ENCODE results near the gene RAPGEF6. TPM values are rescaled to one million over a fixed set of nuclear protein-coding genes. Genes with fewer than 3 reads are reported as not detected.

The RAPGEF6 gene
- total RNA-seq, 1 donor, result 15.6 TPM

DNA sequence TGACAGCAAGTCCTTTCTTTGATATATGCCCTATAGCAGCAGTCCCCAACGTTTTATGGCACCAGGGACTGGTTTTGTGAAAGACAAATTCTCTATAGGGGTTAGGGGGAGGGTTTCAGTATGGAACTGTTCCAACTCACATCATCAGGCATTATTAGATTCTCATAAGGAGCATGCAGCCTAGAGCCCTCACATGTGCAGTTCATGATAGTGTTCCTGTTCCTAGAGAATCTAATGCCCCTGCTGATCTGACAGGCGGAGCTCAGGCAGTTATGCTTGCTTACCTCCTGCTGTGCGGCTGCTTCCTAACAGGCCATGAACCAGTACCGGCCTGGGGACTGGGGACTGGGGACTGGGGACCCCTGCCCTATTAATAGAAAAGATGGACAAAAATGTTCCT, 2.7 kb upstream of the RAPGEF6 start:
- H3K9me3 ChIP-seq (ENCODE audit: low read depth, low read length), result no peaks in the 10 kb centered on the region
- no peak overlapping the region for H3K4me3 ChIP-seq (ENCODE audit: insufficient read depth, low read length)
- peaks cover 15% of the 10 kb centered on the region for H3K4me1 ChIP-seq (ENCODE audit: insufficient read depth, low read length)
- peaks cover 22% of the 10 kb centered on the region for H3K79me2 ChIP-seq (ENCODE audit: insufficient read depth, low read length)
- TF ChIP-seq, protein P1, sequence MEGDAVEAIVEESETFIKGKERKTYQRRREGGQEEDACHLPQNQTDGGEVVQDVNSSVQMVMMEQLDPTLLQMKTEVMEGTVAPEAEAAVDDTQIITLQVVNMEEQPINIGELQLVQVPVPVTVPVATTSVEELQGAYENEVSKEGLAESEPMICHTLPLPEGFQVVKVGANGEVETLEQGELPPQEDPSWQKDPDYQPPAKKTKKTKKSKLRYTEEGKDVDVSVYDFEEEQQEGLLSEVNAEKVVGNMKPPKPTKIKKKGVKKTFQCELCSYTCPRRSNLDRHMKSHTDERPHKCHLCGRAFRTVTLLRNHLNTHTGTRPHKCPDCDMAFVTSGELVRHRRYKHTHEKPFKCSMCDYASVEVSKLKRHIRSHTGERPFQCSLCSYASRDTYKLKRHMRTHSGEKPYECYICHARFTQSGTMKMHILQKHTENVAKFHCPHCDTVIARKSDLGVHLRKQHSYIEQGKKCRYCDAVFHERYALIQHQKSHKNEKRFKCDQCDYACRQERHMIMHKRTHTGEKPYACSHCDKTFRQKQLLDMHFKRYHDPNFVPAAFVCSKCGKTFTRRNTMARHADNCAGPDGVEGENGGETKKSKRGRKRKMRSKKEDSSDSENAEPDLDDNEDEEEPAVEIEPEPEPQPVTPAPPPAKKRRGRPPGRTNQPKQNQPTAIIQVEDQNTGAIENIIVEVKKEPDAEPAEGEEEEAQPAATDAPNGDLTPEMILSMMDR (IDR thresholded peaks at IDR 0.05; ENCODE audit: extremely low read depth, low read depth, low read length), result no peak
- DNase-seq (ENCODE audit: insufficient read length, low spot score, missing footprints), result no peak
- H3K36me3 ChIP-seq (ENCODE audit: insufficient read depth, low read length), result no peaks in the 10 kb centered on the region
- H3K27me3 ChIP-seq (ENCODE audit: insufficient read depth, low read length), result no peaks in the 10 kb centered on the region
- H3K4me2 ChIP-seq (ENCODE audit: insufficient read depth, low read length), result no peak overlapping the region
- H3K27ac ChIP-seq (ENCODE audit: low read depth, low read length), result no peak overlapping the region
- peaks cover 3% of the 10 kb centered on the region for H4K20me1 ChIP-seq (ENCODE audit: insufficient read depth, low read length)
- H2AFZ ChIP-seq (ENCODE audit: low read length), result no peak overlapping the region

DNA sequence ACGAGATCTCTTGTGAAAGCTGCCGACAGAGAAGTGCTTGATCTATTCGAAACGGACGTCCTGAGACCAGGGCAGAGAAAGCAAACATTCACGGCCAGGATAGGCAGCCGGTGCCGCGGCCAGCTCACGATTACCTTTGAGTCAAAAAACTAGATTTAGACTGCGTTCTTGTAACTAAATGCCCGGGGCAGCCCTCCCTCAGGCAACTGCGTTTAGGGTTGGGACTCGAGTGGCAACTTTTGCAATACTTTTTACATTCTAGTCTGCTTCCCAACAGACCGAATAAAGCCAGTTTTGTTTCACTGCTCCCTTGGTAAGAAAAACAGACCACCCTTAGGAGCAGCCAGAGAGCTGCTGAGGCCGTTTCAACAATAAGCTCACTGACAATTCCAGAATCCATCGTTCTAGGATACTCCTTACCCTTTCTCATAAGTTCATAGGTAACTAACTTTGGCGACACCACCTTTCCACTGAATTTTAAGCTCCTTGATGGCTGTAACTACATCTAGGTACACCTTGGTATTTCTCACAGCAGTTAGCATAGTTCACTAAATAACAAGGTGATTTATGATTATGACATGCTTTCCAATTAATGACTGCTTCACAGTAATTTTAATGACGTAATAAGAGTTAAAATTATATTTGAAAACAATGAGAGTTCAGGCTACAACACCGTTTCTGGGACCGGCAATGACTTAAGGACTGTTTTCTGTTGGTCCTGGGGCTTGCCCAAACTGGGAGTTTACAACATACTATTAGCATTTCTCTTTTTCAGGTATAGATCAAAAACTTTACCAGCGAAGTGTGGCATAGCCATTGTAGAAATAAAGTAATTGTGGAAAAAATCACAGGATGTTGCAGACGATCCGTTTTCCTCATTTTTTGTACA, 899 bp upstream of the RAPGEF6 start:
- H3K36me3 ChIP-seq (ENCODE audit: insufficient read depth, low read length), result no peaks in the 10 kb centered on the region
- DNase-seq (ENCODE audit: insufficient read length, low spot score, missing footprints), result peak; percentile 30
- peaks cover 22% of the 10 kb centered on the region for H3K4me1 ChIP-seq (ENCODE audit: insufficient read depth, low read length)

DNA sequence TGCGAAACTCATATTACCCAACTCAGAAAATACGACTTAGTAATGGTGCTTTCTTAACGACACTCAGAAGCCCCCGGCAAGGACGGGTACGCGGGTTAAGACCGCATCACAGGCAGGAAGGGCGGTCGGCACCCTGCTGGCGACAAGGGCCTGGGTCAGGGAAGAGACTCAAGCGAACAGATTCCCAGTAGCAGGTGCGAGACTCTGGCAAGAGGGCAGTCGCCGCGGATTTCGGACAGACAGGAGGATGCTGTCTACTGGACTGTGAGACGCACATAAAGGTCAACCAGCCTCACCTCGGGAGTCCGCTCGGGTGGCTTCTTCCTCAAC, 398 bp downstream of the RAPGEF6 start:
- H3K4me3 ChIP-seq (ENCODE audit: insufficient read depth, low read length), result peak overlapping the region; percentile 99
- H4K20me1 ChIP-seq (ENCODE audit: insufficient read depth, low read length), result peaks cover 3% of the 10 kb centered on the region
- TF ChIP-seq, protein P1 (IDR thresholded peaks at IDR 0.05; ENCODE audit: extremely low read depth, low read depth, low read length), result peak; percentile 14
- H2AFZ ChIP-seq (ENCODE audit: low read length), result peak overlapping the region; percentile 97
- peak overlapping the region; percentile 94 for H3K4me2 ChIP-seq (ENCODE audit: insufficient read depth, low read length)
- peaks cover 31% of the 10 kb centered on the region for H3K4me1 ChIP-seq (ENCODE audit: insufficient read depth, low read length)
- no peaks in the 10 kb centered on the region for H3K27me3 ChIP-seq (ENCODE audit: insufficient read depth, low read length)
- peaks cover 53% of the 10 kb centered on the region for H3K79me2 ChIP-seq (ENCODE audit: insufficient read depth, low read length)
- DNase-seq (ENCODE audit: insufficient read length, low spot score, missing footprints), result peak; percentile 53
- H3K9me3 ChIP-seq (ENCODE audit: low read depth, low read length), result no peaks in the 10 kb centered on the region
- H3K36me3 ChIP-seq (ENCODE audit: insufficient read depth, low read length), result no peaks in the 10 kb centered on the region
- peak overlapping the region; percentile 96 for H3K27ac ChIP-seq (ENCODE audit: low read depth, low read length)

More for the DNA sequence above, 899 bp upstream of the RAPGEF6 start:
- Histone ChIP-seq H3K27me3 (ENCODE audit: insufficient read depth, low read length) (no peaks in the 10 kb centered on the region), H4K20me1 (ENCODE audit: insufficient read depth, low read length) (peaks cover 3% of the 10 kb centered on the region), H3K79me2 (ENCODE audit: insufficient read depth, low read length) (peaks cover 40% of the 10 kb centered on the region), H3K27ac (ENCODE audit: low read depth, low read length) (peak overlapping the region; percentile 96), H3K9me3 (ENCODE audit: low read depth, low read length) (no peaks in the 10 kb centered on the region), H2AFZ (ENCODE audit: low read length) (peak overlapping the region; percentile 86), H3K4me2 (ENCODE audit: insufficient read depth, low read length) (peak overlapping the region; percentile 98), H3K4me3 (ENCODE audit: insufficient read depth, low read length) (peak overlapping the region; percentile 99)
- TF ChIP-seq, protein P1 (IDR thresholded peaks at IDR 0.05; ENCODE audit: extremely low read depth, low read depth, low read length), result no peak

DNA sequence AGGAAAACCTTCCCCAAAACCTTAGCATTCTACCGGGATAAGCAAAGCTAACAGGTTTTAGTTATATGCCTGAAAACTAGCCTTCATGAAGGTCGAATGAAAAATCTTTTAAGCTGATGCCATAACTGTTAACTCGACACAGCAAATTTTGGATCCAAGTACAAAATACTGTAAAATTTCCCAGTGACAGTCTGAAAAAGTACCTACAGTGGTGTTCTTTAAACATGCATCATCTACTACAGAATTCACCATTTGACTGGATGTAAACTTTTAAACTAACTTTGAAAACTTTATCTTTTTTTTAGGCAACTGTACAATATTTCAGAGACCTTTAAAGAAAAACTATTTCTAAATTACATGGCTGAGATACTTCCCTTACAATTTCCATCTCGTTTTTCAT, 791 bp downstream of the RAPGEF6 start:
- Histone ChIP-seq H2AFZ (ENCODE audit: low read length) (peak overlapping the region; percentile 97), H3K4me3 (ENCODE audit: insufficient read depth, low read length) (peak overlapping the region; percentile 99), H3K27ac (ENCODE audit: low read depth, low read length) (peak overlapping the region; percentile 96), H3K9me3 (ENCODE audit: low read depth, low read length) (no peaks in the 10 kb centered on the region), H3K27me3 (ENCODE audit: insufficient read depth, low read length) (no peaks in the 10 kb centered on the region), H4K20me1 (ENCODE audit: insufficient read depth, low read length) (peaks cover 3% of the 10 kb centered on the region), H3K4me1 (ENCODE audit: insufficient read depth, low read length) (peaks cover 32% of the 10 kb centered on the region), H3K36me3 (ENCODE audit: insufficient read depth, low read length) (no peaks in the 10 kb centered on the region), H3K79me2 (ENCODE audit: insufficient read depth, low read length) (peaks cover 57% of the 10 kb centered on the region), H3K4me2 (ENCODE audit: insufficient read depth, low read length) (peak overlapping the region; percentile 94)
- DNase-seq (ENCODE audit: insufficient read length, low spot score, missing footprints), result no peak
- TF ChIP-seq, protein P1 (IDR thresholded peaks at IDR 0.05; ENCODE audit: extremely low read depth, low read depth, low read length), result no peak

Measured in osteoblast (primary cell).